HepG2 (cell line): Measurements from ENCODE around the gene CTXN3.

Experiments
- DBP ChIP-seq: sonication (generic); formaldehyde crosslinking; IDR thresholded peaks from 2 replicates; pipeline ENCODE4 v1.4.0; 2020; ENCODE audit warnings: missing genetic modification reagents; ENCODE audit errors: not compliant biosample characterization
- FOXP1 ChIP-seq, 2 experiments: fragments of 450-650 bp in 1 of 2; IDR thresholded peaks; 2 replicates each; pipeline ENCODE4 v1.6.1; 2017 to 2018; ENCODE audit warnings: antibody characterized with exemption in 1 of 2
- MAFG ChIP-seq: sonication (generic); formaldehyde crosslinking; IDR thresholded peaks from 2 replicates; pipeline ENCODE4 v1.5.1; 2020; ENCODE audit warnings: mild to moderate bottlenecking, missing genetic modification reagents
- POLR2AphosphoS5 ChIP-seq: IDR thresholded peaks from 2 replicates; pipeline ENCODE4 v1.6.1; 2012; ENCODE audit warnings: low read depth, low read length
- RAD51 ChIP-seq: fragments of 450-650 bp; IDR thresholded peaks from 2 replicates; pipeline ENCODE4 v1.6.1; 2016; ENCODE audit warnings: borderline replicate concordance
- RFX5 ChIP-seq: IDR thresholded peaks from 2 replicates; pipeline ENCODE4 v1.6.1; 2011; ENCODE audit warnings: low read depth, low read length, improper control_type of control experiment
- SIN3A ChIP-seq: IDR thresholded peaks from 2 replicates; pipeline ENCODE4 v1.6.1; 2011; ENCODE audit warnings: low read depth, mild to moderate bottlenecking, control low read depth, low read length, borderline replicate concordance
- ZNF543 ChIP-seq: sonication (generic); formaldehyde crosslinking; IDR thresholded peaks from 2 replicates; pipeline ENCODE4 v1.4.0; 2020; ENCODE audit warnings: mild to moderate bottlenecking, missing genetic modification reagents
- ZSCAN29 ChIP-seq: sonication (generic); formaldehyde crosslinking; conservative IDR thresholded peaks from 2 replicates; pipeline ENCODE4 v1.4.0; 2020; ENCODE audit warnings: mild to moderate bottlenecking, missing genetic modification reagents

GRCh38 chr5:127696683-127697082 lies 47.8 kb downstream of the CTXN3 start:
- TF ChIP-seq FOXP1 (IDR thresholded peaks at IDR 0.05) (no peak), FOXP1 (CRISPR knock-in tag; IDR thresholded peaks at IDR 0.05) (no peak), POLR2AphosphoS5 (no peak), ZNF543 (no peak), DBP (CRISPR knock-in tag) (no peak), RAD51 (no peak), MAFG (CRISPR knock-in tag) (no peak), ZSCAN29 (CRISPR knock-in tag) (no peak), SIN3A (no peak), RFX5 (no peak)
